Loucy (cell line): ENCODE data around the gene CD4.

ENCODE experiments used
- CTCF ChIP-seq: fragments of 200-600 bp; sonication (generic); conservative IDR thresholded peaks from 2 replicates; pipeline ENCODE4 v1.5.1; 2014; ENCODE audit warnings: mild to moderate bottlenecking, antibody characterized with exemption, low read length
- EZH2phosphoT487 ChIP-seq: fragments of 200-600 bp; IDR thresholded peaks from 2 replicates; pipeline ENCODE4 v1.6.1; 2018; ENCODE audit warnings: antibody characterized with exemption, mild to moderate bottlenecking, moderate library complexity, borderline replicate concordance

GRCh38 chr12:6816598-6816997, 27.3 kb downstream of the CD4 start:
- TF ChIP-seq CTCF (no peak), EZH2phosphoT487 (no peak)
